ENCODE data around the gene CD200R1L. TPM values are rescaled to one million over a fixed set of nuclear protein-coding genes. Genes with fewer than 3 reads are reported as not detected.

Gene CD200R1L
- total and polyA plus RNA-seq, 9 of the 15 experiments (the other 6 are each of a cell fraction or from before 2014, with no cell fraction given) = not detected

- H3K36me3 ChIP-seq (ENCODE audit: control insufficient read depth, insufficient read depth, low read length) = no peaks in the 10 kb centered on the region
- intact Hi-C loops (cut with micrococcal nuclease) = no loop called here
- H4K20me1 ChIP-seq (replicated peaks; ENCODE audit: control insufficient read depth, insufficient read depth, low read length) = no peaks in the 10 kb centered on the region
- no TSS peak for BruUV-seq (replicated peaks)
- H3K9me1 ChIP-seq (ENCODE audit: control insufficient read depth, insufficient read depth, low read length) = no peaks in the 10 kb centered on the region
- H3K4me1 ChIP-seq (replicated peaks in 1 of 2; ENCODE audit: control insufficient read depth in 2 of 2, insufficient read depth in 2 of 2, low read length in 2 of 2) = no peaks in the 10 kb centered on the region
- TF ChIP-seq CBX2 (IDR thresholded peaks at IDR 0.05; ENCODE audit: insufficient read depth, low read length, poor library complexity, severe bottlenecking) = no peak
- TF ChIP-seq ZNF512 (tag; IDR thresholded peaks at IDR 0.05) = peak; percentile 83
- no peak overlapping the region for H3K4me2 ChIP-seq (ENCODE audit: insufficient read depth, low read length)
- no peaks in the 10 kb centered on the region for H3K79me2 ChIP-seq (ENCODE audit: control insufficient read depth, insufficient read depth, low read length)
- FAIRE-seq = no peak
- WGBS (ENCODE audit: insufficient coverage, low coverage, missing lambda C conversion rate) = 71% methylated on average over 1 of the region's 1 CpG
- ATAC-seq = no peak
- ChIA-PET CTCF (ENCODE audit: low intra/inter-chr PET ratio) (no interaction called here), POLR2A (no interaction called here)
- no peaks in the 10 kb centered on the region for H3K9me3 ChIP-seq (replicated peaks; ENCODE audit: control insufficient read depth, insufficient read depth, low read depth, low read length)
- H3K9ac ChIP-seq (ENCODE audit: insufficient read depth in 1 of 2, low read depth in 2 of 2, low read length in 2 of 2) = no peak overlapping the region
- in situ Hi-C loops (cut with MboI) = no loop called here
- no peak for DNase-seq (ENCODE audit: extremely low read depth in 1 of 4, low spot score in 3 of 4)
- H3K27me3 ChIP-seq (ENCODE audit: control insufficient read depth in 2 of 2, insufficient read depth in 2 of 2, low read length in 2 of 2) = no peaks in the 10 kb centered on the region
- no peak overlapping the region for H3K27ac ChIP-seq (ENCODE audit: extremely low read depth, low read depth, low read length)
- H2AFZ ChIP-seq (ENCODE audit: low read depth, low read length) = no peak overlapping the region
- H3K4me3 ChIP-seq = no peak overlapping the region
Measured at GRCh38 chr3:112804021-112804420, 42.6 kb downstream of the CD200R1L start.

- 28% methylated on average over 2 of the region's 2 CpGs for WGBS (ENCODE audit: insufficient coverage, low coverage, missing lambda C conversion rate)
- no peak overlapping the region for H3K9ac ChIP-seq (ENCODE audit: insufficient read depth in 1 of 2, low read depth in 2 of 2, low read length in 2 of 2)
- ChIA-PET CTCF (ENCODE audit: low intra/inter-chr PET ratio) (no interaction called here), POLR2A (no interaction called here)
- no peak for ATAC-seq
- no peak overlapping the region for H3K4me3 ChIP-seq
- no peak overlapping the region for H3K4me2 ChIP-seq (ENCODE audit: insufficient read depth, low read length)
- no peaks in the 10 kb centered on the region for H3K4me1 ChIP-seq (replicated peaks in 1 of 2; ENCODE audit: control insufficient read depth in 2 of 2, insufficient read depth in 2 of 2, low read length in 2 of 2)
- BruUV-seq (replicated peaks) = no TSS peak
- no peaks in the 10 kb centered on the region for H3K36me3 ChIP-seq (ENCODE audit: control insufficient read depth, insufficient read depth, low read length)
- no peak for FAIRE-seq
- in situ Hi-C loops (cut with MboI) (no loop called here), intact Hi-C loops (cut with micrococcal nuclease) (no loop called here)
- H3K9me1 ChIP-seq (ENCODE audit: control insufficient read depth, insufficient read depth, low read length) = no peaks in the 10 kb centered on the region
- no peaks in the 10 kb centered on the region for H3K27me3 ChIP-seq (ENCODE audit: control insufficient read depth in 2 of 2, insufficient read depth in 2 of 2, low read length in 2 of 2)
- no peaks in the 10 kb centered on the region for H3K9me3 ChIP-seq (replicated peaks; ENCODE audit: control insufficient read depth, insufficient read depth, low read depth, low read length)
- no peaks in the 10 kb centered on the region for H4K20me1 ChIP-seq (replicated peaks; ENCODE audit: control insufficient read depth, insufficient read depth, low read length)
- no peaks in the 10 kb centered on the region for H3K79me2 ChIP-seq (ENCODE audit: control insufficient read depth, insufficient read depth, low read length)
- DNase-seq (ENCODE audit: extremely low read depth in 1 of 4, low spot score in 3 of 4) = no peak
- no peak overlapping the region for H3K27ac ChIP-seq (ENCODE audit: extremely low read depth, low read depth, low read length)
- H2AFZ ChIP-seq (ENCODE audit: low read depth, low read length) = no peak overlapping the region
- TF ChIP-seq TSC22D4 (tag; IDR thresholded peaks at IDR 0.05) = no peak
- TF ChIP-seq NELFE (IDR thresholded peaks at IDR 0.05; ENCODE audit: insufficient read depth, insufficient read length) = no peak
- no peak for TF ChIP-seq PHB2 (IDR thresholded peaks at IDR 0.05; ENCODE audit: low read depth)
- no peak for TF ChIP-seq TCF15 (CRISPR knock-in tag; IDR thresholded peaks at IDR 0.05)
- no peak for TF ChIP-seq ZC3H8 (IDR thresholded peaks at IDR 0.05)
- TF ChIP-seq AFF1 (IDR thresholded peaks at IDR 0.05; ENCODE audit: low read depth in 1 of 2, partially characterized antibody in 2 of 2) = no peak
- no peak for TF ChIP-seq NCOA2 (IDR thresholded peaks at IDR 0.05; ENCODE audit: partially characterized antibody in 2 of 2)
- no peak for TF ChIP-seq MYC (IDR thresholded peaks at IDR 0.05; ENCODE audit: low read depth, low read length)
- TF ChIP-seq MYC (CRISPR knock-in tag; IDR thresholded peaks at IDR 0.05; ENCODE audit: borderline replicate concordance, low read depth) = no peak
Measured at GRCh38 chr3:112803467-112803866, 43.2 kb downstream of the CD200R1L start.
